GM23338 (cell line): ENCODE results near the gene MBOAT7. TPM values are rescaled to one million over a fixed set of nuclear protein-coding genes. Genes with fewer than 3 reads are reported as not detected.
A peak's percentile ranks its signal among the peaks of the same experiment; 100 is the strongest.

Experiments
- ATAC-seq: fragments of 200-7000 bp; cut with Tn5 transposase; 3 replicates; pipeline ENCODE4 v1.9.1; 2020
- DNase-seq: peaks from one replicate; pipeline ENCODE4 v3.0.0-alpha.2; 2015; ENCODE audit warnings: low spot score
- H2AFZ ChIP-seq: fragments of 200-600 bp; sonication (generic); 2 replicates; pipeline ENCODE4 v1.8.0; 2016; ENCODE audit warnings: antibody characterized with exemption, mild to moderate bottlenecking, moderate library complexity
- H3F3A ChIP-seq: fragments of 200-600 bp; sonication (generic); replicated peaks from 2 replicates; pipeline ENCODE4 v1.8.0; 2017; ENCODE audit warnings: antibody characterized with exemption, mixed run types, low read depth
- H3K27ac ChIP-seq: fragments of 200-600 bp; sonication (generic); 2 replicates; pipeline ENCODE4 v1.6.1; 2016; ENCODE audit warnings: low read depth
- H3K27me3 ChIP-seq: fragments of 200-600 bp; sonication (generic); 2 replicates; pipeline ENCODE4 v1.8.0; 2016; ENCODE audit warnings: mild to moderate bottlenecking, mixed run types, moderate library complexity; ENCODE audit not compliant: insufficient read depth
- H3K36me3 ChIP-seq: fragments of 200-600 bp; sonication (generic); 2 replicates; pipeline ENCODE4 v1.8.0; 2016; ENCODE audit warnings: mild to moderate bottlenecking; ENCODE audit not compliant: insufficient read depth
- H3K4me1 ChIP-seq: fragments of 200-600 bp; sonication (generic); 2 replicates; pipeline ENCODE4 v1.8.0; 2016; ENCODE audit warnings: mild to moderate bottlenecking, moderate library complexity; ENCODE audit not compliant: insufficient read depth
- H3K4me2 ChIP-seq: fragments of 200-600 bp; sonication (generic); 2 replicates; pipeline ENCODE4 v1.7.1; 2017; ENCODE audit warnings: mixed run types
- H3K4me3 ChIP-seq: fragments of 200-600 bp; sonication (generic); 2 replicates; pipeline ENCODE4 v1.6.1; 2016; ENCODE audit warnings: mixed run types
- H3K79me2 ChIP-seq: fragments of 200-600 bp; sonication (generic); replicated peaks from 2 replicates; pipeline ENCODE4 v1.8.0; 2017; ENCODE audit warnings: mild to moderate bottlenecking; ENCODE audit not compliant: insufficient read depth
- H3K9me2 ChIP-seq: fragments of 200-600 bp; sonication (generic); 2 replicates; pipeline ENCODE4 v1.8.0; 2017; ENCODE audit not compliant: insufficient read depth
- H4K20me1 ChIP-seq: fragments of 200-600 bp; sonication (generic); replicated peaks from 2 replicates; pipeline ENCODE4 v1.8.0; 2017; ENCODE audit warnings: mild to moderate bottlenecking; ENCODE audit not compliant: insufficient read depth
- H3K27ac Mint-ChIP-seq: 2 replicates; pipeline ENCODE4 v1.8.0; 2020; ENCODE audit warnings: inconsistent platforms, mild to moderate bottlenecking, moderate library complexity, mixed read lengths
- H3K27me3 Mint-ChIP-seq: 3 replicates; pipeline ENCODE4 v1.8.0; 2022; ENCODE audit warnings: low read depth, mild to moderate bottlenecking, moderate library complexity, mixed read lengths, inconsistent platforms; ENCODE audit not compliant: insufficient read depth, poor library complexity
- H3K36me3 Mint-ChIP-seq: 3 replicates; pipeline ENCODE4 v1.8.0; 2021; ENCODE audit warnings: low read depth, mild to moderate bottlenecking, inconsistent platforms, moderate library complexity, mixed read lengths
- H3K4me1 Mint-ChIP-seq: 3 replicates; pipeline ENCODE4 v1.8.0; 2020; ENCODE audit warnings: mild to moderate bottlenecking, inconsistent platforms, mixed read lengths
- H3K4me3 Mint-ChIP-seq: 3 replicates; pipeline ENCODE4 v1.8.0; 2021; ENCODE audit warnings: moderate library complexity, mild to moderate bottlenecking, inconsistent platforms, mixed read lengths
- H3K9me3 Mint-ChIP-seq: 3 replicates; pipeline ENCODE4 v1.8.0; 2020; ENCODE audit warnings: moderate library complexity, mild to moderate bottlenecking, inconsistent platforms, mixed read lengths
- CREB1 ChIP-seq: fragments of 250-450 bp; sonication (Bioruptor Pico); IDR thresholded peaks from 2 replicates; pipeline ENCODE4 v1.5.0; 2020; ENCODE audit warnings: low read depth, mild to moderate bottlenecking, moderate library complexity
- EZH2 ChIP-seq: fragments of 200-600 bp; sonication (generic); IDR thresholded peaks from one replicate; pipeline ENCODE4 v1.8.0; 2017; ENCODE audit warnings: antibody characterized with exemption, mild to moderate bottlenecking, low read depth; ENCODE audit not compliant: unreplicated experiment
- EZH2phosphoT487 ChIP-seq: fragments of 200-600 bp; sonication (generic); IDR thresholded peaks from one replicate; pipeline ENCODE4 v1.8.1; 2018; ENCODE audit warnings: antibody characterized with exemption; ENCODE audit not compliant: unreplicated experiment
- JUNB ChIP-seq: IDR thresholded peaks from one replicate; pipeline ENCODE4 v1.6.1; 2016; ENCODE audit warnings: antibody characterized with exemption; ENCODE audit not compliant: unreplicated experiment
- NANOG ChIP-seq: IDR thresholded peaks from 2 replicates; pipeline ENCODE4 v1.6.1; 2016; ENCODE audit warnings: antibody characterized with exemption, borderline replicate concordance
- POLR2AphosphoS5 ChIP-seq: IDR thresholded peaks from 2 replicates; pipeline ENCODE4 v1.6.1; 2016; ENCODE audit warnings: antibody characterized with exemption, low read depth
- ZNF331 ChIP-seq: fragments of 250-450 bp; sonication (Bioruptor Pico); IDR thresholded peaks from 2 replicates; pipeline ENCODE4 v1.5.0; 2020; ENCODE audit warnings: low read depth, mild to moderate bottlenecking, moderate library complexity
- polyA plus RNA-seq: library from polyadenylated mRNA; unstranded; fragments of >200 nt; fragmentation: Nextera tagmentation; extraction: Ambion mirVana; gene quantifications from 2 replicates; pipeline ENCODE4 v1.2.1, GENCODE V29; 2016
- total RNA-seq: library from RNA; depleted of rRNA; stranded (reverse); fragments of >200 nt; shearing (Covaris generic); gene quantifications from 2 replicates; pipeline ENCODE4 v1.2.3, GENCODE V29; 2014
- TF ChIP-seq, protein P1 (sequence below), 2 experiments: fragments of 200-600 bp in 1 of 2; sonication (generic) in 1 of 2; conservative IDR thresholded peaks; 2 replicates each; pipeline versions ENCODE4 v1.5.1 to v1.6.1; 2016 to 2017; ENCODE audit warnings: antibody characterized with exemption in 2 of 2, low read depth in 2 of 2, mild to moderate bottlenecking in 2 of 2, moderate library complexity in 1 of 2
- TF ChIP-seq, protein P2 (sequence below): IDR thresholded peaks from 2 replicates; pipeline ENCODE4 v1.6.1; 2016; ENCODE audit warnings: antibody characterized with exemption

MBOAT7 gene
- total and polyA plus RNA-seq, 2 experiments from 2014 or later: 77.8 to 184 TPM

DNA sequence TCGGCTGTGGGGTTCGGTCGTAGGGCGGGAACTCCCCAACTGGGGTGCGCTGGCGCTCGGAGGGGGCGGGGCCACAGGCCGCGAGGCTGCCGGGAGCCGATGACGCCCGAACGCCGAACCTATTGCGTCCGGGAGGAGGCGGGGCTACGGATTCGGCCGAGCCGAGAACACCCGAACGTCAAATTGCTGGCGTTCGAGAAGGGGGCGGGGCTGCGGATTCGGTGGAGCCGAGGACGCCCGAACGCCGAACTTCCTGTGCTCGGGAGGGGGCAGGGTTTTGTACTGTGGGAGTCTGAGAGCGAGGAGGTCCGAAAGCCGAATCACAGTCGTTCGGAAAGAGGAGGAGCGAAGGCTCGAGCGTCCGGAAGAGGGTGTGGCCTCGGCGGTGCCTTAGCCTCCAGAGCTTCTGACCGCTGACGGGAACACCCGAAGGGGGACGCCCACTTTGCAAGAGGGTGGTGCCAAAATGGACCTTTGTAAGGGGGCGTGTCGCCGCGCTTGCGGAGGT, 1.2 kb upstream of the MBOAT7 start:
- no peaks in the 10 kb centered on the region for H3K27me3 ChIP-seq
- H3K4me1 ChIP-seq: peaks cover 7% of the 10 kb centered on the region; the same call in 1 of the 2 replicates
- DNase-seq (peak; percentile 99), ATAC-seq (peak; percentile 60)
- H3F3A ChIP-seq: peaks cover 18% of the 10 kb centered on the region
- H2AFZ ChIP-seq: peak overlapping the region; percentile 67; the same call in 1 of the 2 replicates
- H3K36me3 Mint-ChIP-seq: peaks cover 51% of the 10 kb centered on the region
- peak overlapping the region; percentile 98 for H3K4me2 ChIP-seq
- peaks cover 18% of the 10 kb centered on the region for H3K27me3 Mint-ChIP-seq
- peaks cover 43% of the 10 kb centered on the region for H3K79me2 ChIP-seq
- no peaks in the 10 kb centered on the region for H3K9me2 ChIP-seq
- peak overlapping the region; percentile 100 for H3K27ac Mint-ChIP-seq
- TF ChIP-seq CREB1 (CRISPR knock-in tag) (peak; percentile 2; the same call in 1 of the 2 replicates), EZH2 (no peak)
- peaks cover 18% of the 10 kb centered on the region for H3K36me3 ChIP-seq
- no peaks in the 10 kb centered on the region; the same call in 2 of the 3 replicates for H3K9me3 Mint-ChIP-seq
- peak overlapping the region; percentile 88 for H3K4me3 Mint-ChIP-seq
- H3K4me3 ChIP-seq: peak overlapping the region; percentile 97
- peak overlapping the region; percentile 94 for H3K27ac ChIP-seq
- H3K4me1 Mint-ChIP-seq: peaks cover 26% of the 10 kb centered on the region
- H4K20me1 ChIP-seq: peaks cover 13% of the 10 kb centered on the region

DNA sequence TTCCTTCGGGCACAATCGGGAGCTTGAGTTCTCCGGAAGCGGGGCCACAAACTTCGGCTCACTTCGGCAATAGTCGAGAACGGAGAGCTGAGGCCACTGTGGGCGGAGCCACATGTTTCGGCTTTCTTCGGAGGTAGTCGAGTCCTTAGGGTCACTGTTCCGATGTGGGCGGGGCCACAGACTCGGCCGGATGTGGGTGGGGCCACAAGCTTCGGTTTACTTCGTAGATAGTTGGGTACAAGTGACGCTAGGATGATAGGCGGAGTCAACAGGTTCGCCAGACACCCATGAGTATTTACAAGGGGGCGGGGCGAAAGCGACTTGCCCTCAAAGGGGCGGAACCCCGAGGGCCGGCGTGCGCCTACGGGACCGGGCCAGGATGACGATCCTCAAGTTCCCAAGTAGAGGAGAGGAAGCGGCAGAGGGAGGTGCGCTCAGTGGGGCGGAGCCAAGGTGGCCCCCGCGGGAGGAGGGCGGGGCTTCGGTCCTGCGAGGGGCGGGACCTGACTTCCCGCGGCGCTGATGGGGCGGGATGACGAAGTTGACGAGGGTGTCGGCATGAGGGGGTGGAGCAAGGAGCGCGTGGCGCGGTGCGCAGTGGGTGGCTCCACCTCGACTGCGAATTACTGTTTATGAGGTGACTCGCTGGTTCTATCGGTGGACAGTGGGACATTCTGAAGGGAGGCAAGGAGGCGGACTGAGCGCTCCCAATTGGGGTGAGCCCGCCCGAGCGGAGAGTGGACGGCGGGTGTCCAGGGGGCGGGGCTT, 539 bp upstream of the MBOAT7 start:
- H3K79me2 ChIP-seq: peaks cover 47% of the 10 kb centered on the region
- peaks cover 48% of the 10 kb centered on the region for H3K36me3 Mint-ChIP-seq
- peak overlapping the region; percentile 88 for H3K4me3 Mint-ChIP-seq

DNA sequence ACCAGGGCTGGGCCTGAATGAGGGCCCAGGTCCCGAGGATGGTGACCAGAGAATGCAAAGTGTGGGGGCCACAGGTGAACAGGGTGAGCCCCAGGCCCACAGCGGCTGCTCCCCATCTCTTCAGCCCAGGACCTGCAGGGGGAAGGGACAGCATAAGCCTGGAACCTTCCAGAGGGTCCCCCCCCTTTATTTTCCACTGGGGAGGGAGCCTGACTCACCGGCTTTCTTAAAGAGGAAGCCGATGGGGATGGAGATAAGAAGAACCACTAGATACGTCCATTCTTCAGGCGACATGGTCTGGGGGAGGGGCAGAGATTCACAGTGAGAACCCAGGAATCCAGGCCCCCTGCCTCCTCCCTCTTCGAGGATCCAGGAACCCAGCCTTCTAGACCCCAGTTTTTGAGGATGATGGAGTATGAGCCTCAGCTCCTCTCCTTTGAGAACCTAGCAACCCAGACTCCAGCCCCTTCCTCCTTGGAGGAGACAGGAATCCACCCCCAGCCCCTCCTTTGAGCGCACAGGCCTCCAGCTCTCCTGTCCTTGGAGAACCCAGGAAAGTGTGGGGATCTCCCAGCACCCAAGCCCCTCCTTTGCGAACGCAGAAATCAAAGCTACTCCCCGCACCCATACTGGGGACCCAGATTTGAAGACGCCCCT, 1.0 kb downstream of the MBOAT7 start:
- peaks cover 7% of the 10 kb centered on the region; the same call in 1 of the 2 replicates for H3K4me1 ChIP-seq
- peak; percentile 45 for DNase-seq
- H3K9me2 ChIP-seq: no peaks in the 10 kb centered on the region
- H3K79me2 ChIP-seq: peaks cover 39% of the 10 kb centered on the region
- peak overlapping the region; percentile 41; the same call in 1 of the 2 replicates for H3K27ac ChIP-seq
- ATAC-seq: no peak
- H3K4me3 ChIP-seq: peak overlapping the region; percentile 56
- H3K27me3 Mint-ChIP-seq: peaks cover 20% of the 10 kb centered on the region
- peak overlapping the region; percentile 97 for H3K27ac Mint-ChIP-seq
- H3K4me2 ChIP-seq: peak overlapping the region; percentile 95
- H3K9me3 Mint-ChIP-seq: no peaks in the 10 kb centered on the region; the same call in 2 of the 3 replicates
- H3F3A ChIP-seq: peaks cover 7% of the 10 kb centered on the region; the same call in 1 of the 2 replicates
- H3K27me3 ChIP-seq: no peaks in the 10 kb centered on the region
- no peak overlapping the region; the same call in 1 of the 2 replicates for H2AFZ ChIP-seq
- H3K36me3 ChIP-seq: peaks cover 5% of the 10 kb centered on the region
- H3K4me3 Mint-ChIP-seq: peak overlapping the region; percentile 88
- peaks cover 29% of the 10 kb centered on the region for H3K4me1 Mint-ChIP-seq
- peaks cover 42% of the 10 kb centered on the region for H3K36me3 Mint-ChIP-seq
- H4K20me1 ChIP-seq: peaks cover 13% of the 10 kb centered on the region
- no peak for TF ChIP-seq ZNF331 (CRISPR knock-in tag)
- no peak for TF ChIP-seq CREB1 (CRISPR knock-in tag)
- no peak for TF ChIP-seq NANOG
- no peak for TF ChIP-seq EZH2phosphoT487
- TF ChIP-seq, protein P1, sequence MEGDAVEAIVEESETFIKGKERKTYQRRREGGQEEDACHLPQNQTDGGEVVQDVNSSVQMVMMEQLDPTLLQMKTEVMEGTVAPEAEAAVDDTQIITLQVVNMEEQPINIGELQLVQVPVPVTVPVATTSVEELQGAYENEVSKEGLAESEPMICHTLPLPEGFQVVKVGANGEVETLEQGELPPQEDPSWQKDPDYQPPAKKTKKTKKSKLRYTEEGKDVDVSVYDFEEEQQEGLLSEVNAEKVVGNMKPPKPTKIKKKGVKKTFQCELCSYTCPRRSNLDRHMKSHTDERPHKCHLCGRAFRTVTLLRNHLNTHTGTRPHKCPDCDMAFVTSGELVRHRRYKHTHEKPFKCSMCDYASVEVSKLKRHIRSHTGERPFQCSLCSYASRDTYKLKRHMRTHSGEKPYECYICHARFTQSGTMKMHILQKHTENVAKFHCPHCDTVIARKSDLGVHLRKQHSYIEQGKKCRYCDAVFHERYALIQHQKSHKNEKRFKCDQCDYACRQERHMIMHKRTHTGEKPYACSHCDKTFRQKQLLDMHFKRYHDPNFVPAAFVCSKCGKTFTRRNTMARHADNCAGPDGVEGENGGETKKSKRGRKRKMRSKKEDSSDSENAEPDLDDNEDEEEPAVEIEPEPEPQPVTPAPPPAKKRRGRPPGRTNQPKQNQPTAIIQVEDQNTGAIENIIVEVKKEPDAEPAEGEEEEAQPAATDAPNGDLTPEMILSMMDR (conservative IDR thresholded peaks at IDR 0.05; ENCODE audit: low read depth in 2 of 2): no peak
- TF ChIP-seq JUNB: no peak

More for the DNA sequence above, 539 bp upstream of the MBOAT7 start:
- Mint-ChIP-seq H3K4me1 (peaks cover 29% of the 10 kb centered on the region), H3K27ac (peak overlapping the region; percentile 100), H3K27me3 (peaks cover 18% of the 10 kb centered on the region), H3K9me3 (no peaks in the 10 kb centered on the region; the same call in 2 of the 3 replicates)
- TF ChIP-seq JUNB (no peak), POLR2AphosphoS5 (peak; percentile 65), CREB1 (CRISPR knock-in tag) (peak; percentile 78)
- TF ChIP-seq, protein P2, sequence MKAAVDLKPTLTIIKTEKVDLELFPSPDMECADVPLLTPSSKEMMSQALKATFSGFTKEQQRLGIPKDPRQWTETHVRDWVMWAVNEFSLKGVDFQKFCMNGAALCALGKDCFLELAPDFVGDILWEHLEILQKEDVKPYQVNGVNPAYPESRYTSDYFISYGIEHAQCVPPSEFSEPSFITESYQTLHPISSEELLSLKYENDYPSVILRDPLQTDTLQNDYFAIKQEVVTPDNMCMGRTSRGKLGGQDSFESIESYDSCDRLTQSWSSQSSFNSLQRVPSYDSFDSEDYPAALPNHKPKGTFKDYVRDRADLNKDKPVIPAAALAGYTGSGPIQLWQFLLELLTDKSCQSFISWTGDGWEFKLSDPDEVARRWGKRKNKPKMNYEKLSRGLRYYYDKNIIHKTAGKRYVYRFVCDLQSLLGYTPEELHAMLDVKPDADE: peak; percentile 52
- peak; percentile 100 for DNase-seq
- Histone ChIP-seq H4K20me1 (peaks cover 13% of the 10 kb centered on the region), H3K4me3 (peak overlapping the region; percentile 97), H3K4me2 (peak overlapping the region; percentile 98; the same call in 1 of the 2 replicates), H3K4me1 (peaks cover 7% of the 10 kb centered on the region; the same call in 1 of the 2 replicates), H3K27me3 (no peaks in the 10 kb centered on the region), H3K9me2 (no peaks in the 10 kb centered on the region), H3K27ac (peak overlapping the region; percentile 94), H3K36me3 (peaks cover 18% of the 10 kb centered on the region), H2AFZ (no peak overlapping the region), H3F3A (peaks cover 18% of the 10 kb centered on the region)
- ATAC-seq: peak; percentile 57
